ENCODE data around the gene ATXN10. TPM values are rescaled to one million over a fixed set of nuclear protein-coding genes. Genes with fewer than 3 reads are reported as not detected.
"Not testable (repeated sequence)": the region's sequence is repeated elsewhere in the genome, so short reads cannot be mapped to it uniquely, and the experiment has no call there.

ATXN10 gene, protein sequence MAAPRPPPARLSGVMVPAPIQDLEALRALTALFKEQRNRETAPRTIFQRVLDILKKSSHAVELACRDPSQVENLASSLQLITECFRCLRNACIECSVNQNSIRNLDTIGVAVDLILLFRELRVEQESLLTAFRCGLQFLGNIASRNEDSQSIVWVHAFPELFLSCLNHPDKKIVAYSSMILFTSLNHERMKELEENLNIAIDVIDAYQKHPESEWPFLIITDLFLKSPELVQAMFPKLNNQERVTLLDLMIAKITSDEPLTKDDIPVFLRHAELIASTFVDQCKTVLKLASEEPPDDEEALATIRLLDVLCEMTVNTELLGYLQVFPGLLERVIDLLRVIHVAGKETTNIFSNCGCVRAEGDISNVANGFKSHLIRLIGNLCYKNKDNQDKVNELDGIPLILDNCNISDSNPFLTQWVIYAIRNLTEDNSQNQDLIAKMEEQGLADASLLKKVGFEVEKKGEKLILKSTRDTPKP
- total RNA-seq (10 to 100 TPM; 43.8 to 48.0 TPM), total RNA-seq (26.6 to 87.3 (median 54.0) reads per million in 172 experiments)
- polyA plus RNA-seq (2013, experiment 1 of 2) = 66.5 TPM
- polyA plus RNA-seq (2013, experiment 2 of 2) = 69.7 TPM

DNA sequence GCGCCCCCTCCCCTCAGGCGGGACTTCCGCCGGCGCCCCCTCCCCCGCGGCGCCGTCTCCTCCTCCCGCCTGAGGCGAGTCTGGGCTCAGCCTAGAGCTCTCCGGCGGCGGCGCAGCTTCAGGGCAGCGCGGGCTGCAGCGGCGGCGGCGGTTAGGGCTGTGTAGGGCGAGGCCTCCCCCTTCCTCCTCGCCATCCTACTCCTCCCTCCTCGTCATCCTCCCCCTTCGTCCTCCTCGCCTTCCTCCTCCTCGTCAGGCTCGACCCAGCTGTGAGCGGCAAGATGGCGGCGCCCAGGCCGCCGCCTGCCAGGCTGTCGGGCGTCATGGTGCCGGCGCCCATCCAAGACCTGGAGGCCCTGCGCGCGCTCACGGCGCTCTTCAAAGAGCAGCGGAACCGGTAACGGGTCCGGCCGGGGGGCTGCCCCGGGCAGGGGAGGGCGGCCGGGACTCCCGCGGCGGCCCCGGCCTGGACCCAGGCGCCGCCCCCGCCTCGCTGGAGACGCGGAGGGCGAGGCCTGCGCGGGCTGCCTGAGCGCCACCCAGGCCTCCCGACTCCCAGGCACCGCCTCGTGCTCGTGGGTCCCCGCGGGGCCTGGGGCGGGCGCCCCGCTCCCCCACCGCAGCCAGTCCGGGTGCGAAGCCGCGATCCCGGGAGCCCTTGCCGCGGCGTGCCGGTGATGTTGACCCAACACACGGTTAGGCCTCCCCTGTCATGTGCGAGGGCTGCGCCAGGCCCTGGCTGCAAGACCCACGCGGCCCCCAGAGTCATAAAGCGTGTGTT lies at the start of gene ATXN10:
ATXN10 (plus strand) TSS at position 52 of the 781 bp plus-strand sequence; CDS start at position 282, 230 bp downstream.
- H3K27ac ChIP-seq (ENCODE audit: low read depth in 1 of 2, low read length in 2 of 2) = peak within 1 kb of the TSS in 1 of 2 donors; percentile 35
- no peaks in the 10 kb centered on the region for H3K9me3 ChIP-seq (ENCODE audit: control insufficient read depth in 1 of 2, insufficient read depth in 1 of 2, low read length in 2 of 2)
- Mint-ChIP-seq H3K9me3 (no peaks in the 10 kb centered on the region), H3K27ac (peak within 1 kb of the TSS; percentile 91), H3K27me3 (peaks cover 7% of the 10 kb centered on the region), H3K4me1 (ENCODE audit: low read depth) (peaks cover 37% of the 10 kb centered on the region), H3K4me3 (peak within 1 kb of the TSS; percentile 92), H3K36me3 (ENCODE audit: low read depth) (no peaks in the 10 kb centered on the region)
- TF ChIP-seq, protein P1, sequence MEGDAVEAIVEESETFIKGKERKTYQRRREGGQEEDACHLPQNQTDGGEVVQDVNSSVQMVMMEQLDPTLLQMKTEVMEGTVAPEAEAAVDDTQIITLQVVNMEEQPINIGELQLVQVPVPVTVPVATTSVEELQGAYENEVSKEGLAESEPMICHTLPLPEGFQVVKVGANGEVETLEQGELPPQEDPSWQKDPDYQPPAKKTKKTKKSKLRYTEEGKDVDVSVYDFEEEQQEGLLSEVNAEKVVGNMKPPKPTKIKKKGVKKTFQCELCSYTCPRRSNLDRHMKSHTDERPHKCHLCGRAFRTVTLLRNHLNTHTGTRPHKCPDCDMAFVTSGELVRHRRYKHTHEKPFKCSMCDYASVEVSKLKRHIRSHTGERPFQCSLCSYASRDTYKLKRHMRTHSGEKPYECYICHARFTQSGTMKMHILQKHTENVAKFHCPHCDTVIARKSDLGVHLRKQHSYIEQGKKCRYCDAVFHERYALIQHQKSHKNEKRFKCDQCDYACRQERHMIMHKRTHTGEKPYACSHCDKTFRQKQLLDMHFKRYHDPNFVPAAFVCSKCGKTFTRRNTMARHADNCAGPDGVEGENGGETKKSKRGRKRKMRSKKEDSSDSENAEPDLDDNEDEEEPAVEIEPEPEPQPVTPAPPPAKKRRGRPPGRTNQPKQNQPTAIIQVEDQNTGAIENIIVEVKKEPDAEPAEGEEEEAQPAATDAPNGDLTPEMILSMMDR (IDR thresholded peaks at IDR 0.05) = no peak
- H3K4me3 ChIP-seq (ENCODE audit: low read length) = peak within 1 kb of the TSS; percentile 82
- H3K36me3 ChIP-seq (ENCODE audit: insufficient read depth, low read length) = no peaks in the 10 kb centered on the region
- H3K27me3 ChIP-seq (ENCODE audit: control insufficient read depth in 1 of 2, insufficient read depth in 2 of 2, low read length in 2 of 2) = no peaks in the 10 kb centered on the region
- ATAC-seq (ENCODE audit: poor library complexity) (peak; percentile 77), DNase-seq (peak; percentile 33 to 87 (median 62))
- H3K4me1 ChIP-seq (ENCODE audit: insufficient read depth, low read length) = peaks cover 22% of the 10 kb centered on the region
- intact Hi-C loops (cut with DNase I, micrococcal nuclease) = loop anchor here in 1 of 2 experiments (5.0 to 10.0 kb wide), 2 partner anchors 405 to 483 kb away; partner anchors contain the start of gene PPARA
- CTCF ChIA-PET = no interaction called here
- POLR2A ChIA-PET = interaction anchor here (0.6 to 0.8 kb wide), 2 partner anchors 382 to 394 kb away, joined by 3 to 4 read pairs; no protein-coding TSS in a partner anchor

DNA sequence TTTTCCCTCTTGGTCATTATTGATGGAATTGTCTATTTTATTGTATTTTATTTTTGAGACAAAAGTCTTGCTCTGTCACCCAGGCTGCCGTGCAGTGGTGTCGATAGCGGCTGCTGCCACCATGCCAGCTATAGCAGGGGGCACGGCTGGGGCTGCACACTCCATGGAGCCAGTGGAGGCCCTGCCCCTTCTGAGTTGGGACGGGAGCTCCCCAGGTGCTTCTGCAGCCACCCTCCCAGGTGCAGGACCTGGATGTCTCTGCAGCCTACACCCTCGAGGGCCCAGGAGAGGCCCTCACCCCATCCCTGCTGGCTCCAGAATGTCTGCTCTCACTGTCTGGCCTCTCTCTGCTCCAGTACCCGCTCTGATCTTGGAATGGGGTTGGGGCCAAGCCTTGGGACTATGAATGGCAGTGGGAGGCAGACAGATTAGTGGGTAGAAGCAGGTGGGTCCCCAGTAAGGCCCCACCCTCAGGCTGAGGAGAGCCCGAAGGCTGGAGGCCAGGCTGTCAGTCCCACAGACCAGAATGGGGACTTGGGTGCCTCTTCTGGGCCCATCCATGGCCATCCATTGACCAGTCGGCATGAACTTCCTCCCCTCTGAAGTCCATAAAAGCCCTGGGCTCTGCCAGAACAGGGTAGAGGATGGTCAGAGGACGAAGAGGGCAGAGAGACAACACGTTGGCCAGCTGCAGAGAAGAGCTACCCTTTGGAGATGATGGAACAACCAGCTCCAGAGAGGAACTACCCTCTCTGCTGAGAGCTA lies 49.6 kb upstream of the ATXN10 start:
- DNase-seq = no peak
- POLR2A ChIA-PET = no interaction called here
- no peak overlapping the region for H3K4me3 ChIP-seq (ENCODE audit: low read length)
- no peaks in the 10 kb centered on the region for H3K36me3 Mint-ChIP-seq (ENCODE audit: low read depth)
- CTCF ChIA-PET = no interaction called here
- H3K4me3 Mint-ChIP-seq = no peak overlapping the region
- H3K9me3 Mint-ChIP-seq = peaks cover 4% of the 10 kb centered on the region
- TF ChIP-seq, protein P1 (IDR thresholded peaks at IDR 0.05) = no peak
- intact Hi-C loops (cut with DNase I, micrococcal nuclease) = no loop called here
- H3K27me3 Mint-ChIP-seq = no peaks in the 10 kb centered on the region
- H3K27me3 ChIP-seq (ENCODE audit: control insufficient read depth in 1 of 2, insufficient read depth in 2 of 2, low read length in 2 of 2) = no peaks in the 10 kb centered on the region
- H3K4me1 Mint-ChIP-seq (ENCODE audit: low read depth) = no peaks in the 10 kb centered on the region
- no peak overlapping the region for H3K27ac ChIP-seq (ENCODE audit: low read depth in 1 of 2, low read length in 2 of 2)
- no peak for ATAC-seq (ENCODE audit: poor library complexity)
- H3K36me3 ChIP-seq (ENCODE audit: insufficient read depth, low read length) = no peaks in the 10 kb centered on the region
- no peaks in the 10 kb centered on the region for H3K4me1 ChIP-seq (ENCODE audit: insufficient read depth, low read length)
- H3K9me3 ChIP-seq (ENCODE audit: control insufficient read depth in 1 of 2, insufficient read depth in 1 of 2, low read length in 2 of 2) = no peaks in the 10 kb centered on the region
- no peak overlapping the region for H3K27ac Mint-ChIP-seq

- H3K9me3 Mint-ChIP-seq; H3K36me3 Mint-ChIP-seq (ENCODE audit: low read depth); CTCF ChIA-PET; H3K4me3 Mint-ChIP-seq; H3K4me1 Mint-ChIP-seq (ENCODE audit: low read depth); H3K27me3 ChIP-seq (ENCODE audit: control insufficient read depth in 1 of 2, insufficient read depth in 2 of 2, low read length in 2 of 2); H3K27ac ChIP-seq (ENCODE audit: low read depth in 1 of 2, low read length in 2 of 2); H3K9me3 ChIP-seq (ENCODE audit: control insufficient read depth in 1 of 2, insufficient read depth in 1 of 2, low read length in 2 of 2); DNase-seq; intact Hi-C loops (cut with DNase I, micrococcal nuclease); H3K27ac Mint-ChIP-seq; H3K27me3 Mint-ChIP-seq; POLR2A ChIA-PET; H3K36me3 ChIP-seq (ENCODE audit: insufficient read depth, low read length); H3K4me3 ChIP-seq (ENCODE audit: low read length); H3K4me1 ChIP-seq (ENCODE audit: insufficient read depth, low read length); ATAC-seq (ENCODE audit: poor library complexity): not testable (repeated sequence)
These were observed 48.0 kb upstream of the ATXN10 start for GRCh38 chr22:45623464-45624145.
